GM19025 (cell line): ENCODE results near the gene PRCD.

Source experiments
- ATAC-seq: cut with Tn5 transposase; IDR thresholded peaks from one replicate; pipeline ENCODE4 v1.9.1; 2021; ENCODE audit warnings: mild to moderate bottlenecking, low read depth, moderate library complexity; ENCODE audit not compliant: unreplicated experiment

PRCD gene

DNA sequence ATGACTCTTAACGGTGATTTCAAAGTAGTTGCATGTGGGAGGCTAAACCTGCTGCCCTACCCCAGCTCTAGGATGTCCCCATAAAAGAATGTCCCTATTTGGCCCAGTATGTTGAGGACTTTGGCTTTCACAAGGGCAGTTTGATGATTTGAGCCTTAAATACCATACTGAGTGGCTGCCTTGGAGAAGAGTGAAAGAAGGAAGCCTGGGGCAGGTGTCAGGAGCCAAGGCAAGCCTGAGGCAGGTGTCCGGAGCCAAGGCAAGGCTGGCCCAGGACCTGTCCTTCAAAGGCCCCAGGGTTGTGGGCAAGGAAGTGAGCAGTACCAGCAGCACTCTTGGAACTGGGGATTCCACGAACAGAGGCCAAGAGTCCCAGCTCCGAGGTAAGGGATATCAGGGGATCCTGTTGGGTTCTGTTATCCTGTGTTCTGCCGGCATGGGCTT, 27.2 kb downstream of the PRCD start:
- ATAC-seq: no peak

DNA sequence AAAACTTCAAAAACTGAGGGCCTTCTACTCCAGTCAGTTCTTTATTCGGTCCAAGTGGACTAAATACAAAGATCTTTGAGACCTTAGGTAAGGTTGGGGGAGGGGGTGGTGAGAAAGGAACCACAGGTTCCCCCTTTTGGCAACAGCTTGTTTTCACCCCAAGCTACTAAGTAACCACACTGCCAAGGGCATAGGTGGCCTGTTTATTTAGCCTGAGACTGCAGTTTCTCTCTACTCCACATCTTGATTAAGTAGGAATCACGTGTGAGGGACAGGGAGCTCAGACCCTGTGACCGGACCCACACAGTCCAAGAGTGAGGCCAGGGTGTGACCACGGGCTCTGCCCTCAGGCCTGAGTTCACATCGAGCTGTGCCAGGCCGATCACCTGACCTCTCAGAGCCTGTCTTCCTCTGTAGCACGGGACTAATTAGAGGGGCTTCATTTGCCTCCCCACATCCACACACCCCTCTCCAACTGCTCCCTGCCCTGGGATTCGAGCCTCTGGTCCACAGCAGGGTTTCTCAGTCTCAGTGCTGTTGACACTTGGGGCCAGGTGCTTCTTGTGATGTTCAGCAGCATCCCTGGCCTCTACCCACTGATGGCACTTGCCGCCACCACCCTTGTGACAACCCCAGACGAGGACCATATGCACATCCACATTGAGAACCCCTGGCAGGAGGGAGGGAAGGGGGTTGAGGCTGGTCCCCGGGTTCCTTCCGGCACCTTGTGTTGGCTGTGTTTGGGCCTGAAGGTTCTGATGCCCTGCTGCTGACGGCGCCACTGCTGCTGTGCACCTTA, 28.0 kb downstream of the PRCD start:
- no peak for ATAC-seq

DNA sequence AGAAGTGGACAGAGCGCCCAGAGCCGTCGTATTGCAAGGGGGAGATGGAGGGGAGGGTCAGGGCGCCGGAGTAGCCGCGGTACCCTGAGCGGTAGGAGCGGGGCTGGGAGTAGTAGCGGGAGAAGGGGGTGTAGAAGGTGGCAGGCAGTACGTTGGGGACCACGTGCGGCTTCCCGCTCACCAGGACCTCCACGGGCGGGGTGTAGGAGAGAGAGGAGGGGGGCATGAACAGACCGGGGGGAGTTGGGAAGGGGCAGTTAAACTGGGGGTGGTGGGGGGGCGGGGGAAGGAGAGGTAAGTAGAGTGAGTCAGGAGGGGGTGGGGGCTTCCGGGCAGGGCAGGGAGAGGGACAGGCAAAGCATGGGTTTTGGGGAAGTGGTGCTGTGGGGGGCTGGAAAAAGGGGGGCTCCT, 29.0 kb downstream of the PRCD start:
- no peak for ATAC-seq

DNA sequence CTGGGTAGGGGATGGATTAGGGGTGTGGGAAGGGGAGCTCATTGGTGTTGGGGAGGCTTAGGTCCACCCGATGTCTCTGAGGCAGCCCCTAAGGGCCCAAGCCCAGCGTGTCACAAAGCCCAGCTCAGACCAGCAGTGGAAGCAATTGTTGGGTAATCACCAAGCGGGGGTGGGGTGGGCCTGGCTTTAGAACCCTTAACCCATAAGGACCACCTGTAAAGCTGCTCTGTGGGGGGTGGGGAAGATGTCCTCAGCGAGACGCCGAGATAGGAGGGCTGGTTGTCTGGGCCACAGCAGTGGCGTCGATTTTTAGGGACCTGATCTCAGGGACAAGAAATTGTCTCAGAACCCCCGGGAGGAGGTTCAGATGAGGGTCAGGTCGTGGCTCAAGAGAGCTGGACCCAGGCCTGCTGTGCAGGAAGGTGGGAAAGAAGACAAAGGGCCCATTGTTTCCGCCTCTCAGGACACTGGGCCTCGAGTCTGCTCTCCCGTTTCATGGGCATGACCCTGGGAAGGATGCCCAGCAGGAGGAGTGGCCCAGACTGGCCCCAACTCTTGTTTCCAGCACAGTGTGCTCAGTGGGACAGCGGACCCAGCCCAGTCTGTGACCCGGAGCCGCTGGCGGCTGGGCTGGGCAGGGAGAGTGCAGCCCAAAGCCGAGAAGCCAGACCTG, 29.9 kb downstream of the PRCD start:
- no peak for ATAC-seq

DNA sequence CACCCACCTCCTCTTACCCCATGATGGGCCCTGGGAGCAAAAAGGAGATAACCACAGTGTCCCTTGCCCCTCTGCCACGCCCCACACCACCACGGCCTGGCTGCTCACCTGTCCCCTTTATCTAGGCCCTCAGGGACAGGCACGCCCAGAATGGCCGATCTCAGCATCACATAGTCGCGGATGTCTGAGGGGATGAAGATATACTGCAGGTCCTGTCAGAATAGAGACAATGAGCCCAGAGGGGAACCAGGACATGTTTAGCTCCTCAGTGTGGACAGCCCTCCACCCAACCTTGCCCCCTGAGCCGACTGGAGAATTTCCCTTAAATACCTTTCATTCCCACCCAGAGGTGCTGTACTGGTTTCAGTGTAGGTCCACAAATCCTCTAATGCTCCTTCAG, 30.6 kb downstream of the PRCD start:
- no peak for ATAC-seq

DNA sequence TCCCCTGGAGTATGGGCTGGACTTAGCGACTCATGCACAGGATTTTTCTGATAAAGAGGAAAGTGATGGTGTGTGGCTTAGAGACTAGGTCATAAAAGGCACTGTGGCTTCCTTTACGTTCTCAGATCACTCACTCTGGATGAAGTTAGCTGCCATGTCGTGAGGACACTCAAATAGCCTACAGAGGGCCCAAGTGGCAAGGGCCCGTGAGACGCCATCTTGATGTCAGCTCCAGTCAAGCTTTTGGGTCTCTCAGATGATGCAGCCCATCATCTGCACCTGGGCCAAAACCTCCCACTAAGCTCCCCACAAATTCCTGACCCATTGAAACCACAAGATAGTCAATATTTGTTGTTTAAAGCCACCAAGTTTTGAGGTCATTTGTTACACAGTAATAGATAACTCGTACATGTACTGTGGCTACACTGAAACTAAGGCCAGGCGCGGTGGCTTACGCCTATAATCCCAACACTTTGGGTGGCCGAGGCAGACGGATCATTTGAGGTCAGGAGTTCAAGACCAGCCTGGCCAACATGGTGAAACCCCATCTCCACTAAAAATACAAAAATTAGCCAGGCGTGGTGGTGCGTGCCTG, 31.1 kb downstream of the PRCD start:
- no peak for ATAC-seq

DNA sequence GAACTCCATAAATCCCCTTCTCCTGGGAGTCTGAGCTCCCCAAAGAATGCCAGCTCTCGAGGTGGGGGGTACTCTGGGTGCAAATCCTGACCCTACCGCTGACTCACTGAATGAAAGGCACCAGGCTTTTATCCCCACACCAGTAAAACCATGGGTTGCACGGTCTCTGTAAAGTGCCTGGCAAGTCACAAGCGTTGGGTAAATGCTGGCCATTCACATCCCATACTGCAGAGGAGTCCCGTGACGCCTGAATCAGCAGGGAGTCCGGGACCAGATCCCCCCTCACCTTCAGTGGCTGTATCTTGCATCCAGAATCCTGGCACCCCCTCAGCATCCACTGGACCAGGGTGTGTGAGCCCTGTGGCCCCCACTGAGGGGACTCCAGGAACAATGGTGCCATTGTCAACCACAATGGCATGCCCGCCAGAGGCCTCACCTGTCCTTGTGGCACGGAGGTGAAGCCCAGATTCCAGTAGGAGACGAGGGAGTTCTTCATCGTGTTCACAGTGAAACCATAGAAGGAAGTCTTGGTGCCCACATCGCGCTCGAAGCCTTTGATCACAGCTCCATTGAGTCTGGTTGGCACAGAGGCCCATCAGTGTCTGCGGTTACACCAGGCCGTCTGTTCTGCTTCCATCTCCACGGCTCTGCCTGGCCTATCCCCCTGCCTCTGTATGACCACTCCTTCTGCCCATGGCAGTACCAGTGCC, 32.5 kb downstream of the PRCD start:
- no peak for ATAC-seq

DNA sequence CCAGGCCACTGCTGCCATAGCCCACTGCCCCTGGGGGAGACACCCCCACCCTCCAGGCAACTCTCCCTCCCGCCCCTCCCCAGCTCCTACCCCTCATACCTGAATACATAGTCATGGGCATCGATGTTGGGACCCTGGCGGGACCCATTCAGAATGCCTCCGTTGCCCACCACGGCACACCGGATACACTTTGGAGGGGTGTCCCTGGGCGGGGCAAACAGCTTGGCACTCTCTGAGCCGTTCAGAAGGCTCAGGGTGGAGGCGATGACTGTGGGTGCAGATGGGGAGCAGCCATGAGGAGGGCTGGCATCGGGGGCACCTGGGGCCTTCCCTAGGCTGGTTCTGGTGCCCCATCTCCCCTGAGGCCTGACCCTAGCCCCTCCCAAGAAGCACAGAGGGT, 33.3 kb downstream of the PRCD start:
- ATAC-seq: no peak

DNA sequence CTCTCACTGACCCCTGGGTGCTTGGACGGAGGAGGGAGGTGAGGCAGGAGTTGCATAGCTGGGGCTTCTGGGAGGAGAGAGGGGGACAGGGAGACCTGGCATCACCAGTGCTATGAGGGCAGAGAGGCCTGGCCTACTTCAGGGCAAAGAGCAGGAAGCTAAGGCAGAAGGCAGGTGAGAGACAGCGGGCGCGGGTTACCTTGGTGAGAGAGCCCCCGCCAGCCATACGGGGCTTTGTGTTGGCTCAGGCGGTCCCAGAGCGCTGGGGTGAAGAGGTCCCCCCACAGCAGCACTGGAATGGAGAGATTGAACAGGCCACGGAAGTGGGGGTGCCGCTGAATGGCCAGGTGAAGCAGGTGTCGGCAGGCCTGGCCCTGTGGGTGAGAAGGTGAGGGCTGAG, 34.3 kb downstream of the PRCD start:
- ATAC-seq: no peak

DNA sequence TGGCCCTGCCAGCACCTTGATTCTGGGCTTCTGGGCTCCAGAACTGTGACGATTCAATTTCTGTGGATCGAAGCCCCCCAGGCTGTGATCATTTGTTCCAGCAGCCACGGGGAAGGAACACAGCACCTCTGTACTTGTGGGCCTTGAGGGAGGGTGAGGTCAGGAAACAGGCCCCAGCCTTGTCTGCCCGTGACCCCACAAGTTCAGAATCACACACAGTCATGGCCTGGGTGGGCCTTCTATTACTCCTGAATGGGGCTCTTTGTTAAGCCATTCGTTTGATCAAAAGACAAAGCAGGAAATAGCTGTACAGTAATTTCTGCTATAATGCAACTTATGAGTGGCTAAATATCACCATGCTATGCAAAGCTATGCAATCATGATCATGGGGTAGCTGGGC, 35.7 kb downstream of the PRCD start:
- ATAC-seq: no peak

DNA sequence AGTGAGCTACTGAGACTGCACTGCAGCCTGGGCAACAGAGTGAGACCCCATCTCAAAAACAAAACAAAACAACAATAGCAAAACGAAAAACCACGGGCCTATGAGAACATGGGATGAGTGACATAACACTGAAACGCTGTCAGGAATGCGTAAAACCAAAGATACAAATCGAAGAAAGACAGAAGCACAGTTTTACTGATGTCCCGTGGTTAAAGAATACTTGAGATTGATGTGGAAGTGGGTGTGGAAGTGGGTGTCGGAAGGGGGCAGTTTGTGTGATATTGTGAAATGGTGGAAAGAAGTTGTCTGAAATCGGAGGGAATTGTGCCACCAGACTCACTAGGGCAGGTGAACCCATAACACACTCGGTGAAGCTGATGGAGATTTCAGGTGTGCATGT, 36.3 kb downstream of the PRCD start:
- ATAC-seq: no peak

DNA sequence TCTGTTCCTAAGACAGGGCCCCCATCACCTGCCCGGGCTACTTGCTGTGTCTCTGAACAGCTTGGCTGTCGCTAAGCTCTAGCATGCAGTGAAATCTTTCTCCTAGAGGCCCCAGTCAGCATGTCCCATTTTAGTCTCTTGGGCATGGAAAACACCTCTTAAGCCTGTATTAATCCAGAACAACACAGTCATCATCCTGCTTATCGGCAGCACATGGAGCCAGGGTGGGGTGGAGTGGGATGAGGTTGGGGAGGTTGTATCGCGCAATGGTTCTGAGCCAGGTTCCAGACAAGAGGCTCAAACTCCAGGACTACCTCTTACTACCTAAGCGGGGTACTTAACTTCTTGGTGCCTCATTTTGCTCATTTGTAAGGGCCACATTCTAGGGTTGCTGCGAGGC, 38.0 kb downstream of the PRCD start:
- ATAC-seq: no peak

DNA sequence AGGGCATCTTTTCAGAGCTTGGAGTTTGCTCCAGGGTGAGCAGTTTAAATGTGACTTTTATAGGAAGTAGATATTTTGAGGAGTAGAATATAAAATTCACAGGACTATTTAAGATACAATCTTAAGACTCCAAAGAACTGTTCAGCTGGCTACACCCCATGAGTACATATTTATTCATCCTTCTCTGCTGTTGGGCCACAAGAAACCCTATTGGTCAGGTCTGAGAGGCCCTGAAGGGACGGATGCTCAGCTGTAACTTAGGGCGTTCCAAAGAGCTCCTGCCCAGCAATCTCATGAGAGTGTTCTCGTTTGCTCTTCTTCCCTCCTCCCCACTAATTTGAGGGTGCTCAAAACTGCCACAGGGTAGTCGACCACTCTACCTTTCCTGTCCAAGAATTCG, 38.5 kb downstream of the PRCD start:
- ATAC-seq: no peak

DNA sequence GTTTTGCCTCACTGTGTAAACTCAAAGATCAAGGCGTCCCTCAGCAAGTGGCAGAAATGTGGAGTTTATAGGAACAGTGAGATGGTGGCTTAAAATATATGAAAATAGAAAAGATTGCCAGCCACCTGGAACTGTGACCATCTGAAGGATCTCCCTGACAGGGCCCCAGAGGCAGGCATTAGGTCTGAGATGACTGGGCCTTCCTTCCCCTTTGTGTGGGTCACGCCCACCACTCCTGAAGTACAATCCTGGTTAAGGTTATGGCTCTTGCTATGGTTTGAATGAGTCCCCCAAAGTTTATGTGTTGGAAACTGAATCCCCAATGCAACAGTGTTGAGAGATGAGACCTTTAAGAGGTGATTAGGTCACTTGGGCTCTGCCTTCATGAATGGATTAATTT, 39.4 kb downstream of the PRCD start:
- ATAC-seq: no peak

DNA sequence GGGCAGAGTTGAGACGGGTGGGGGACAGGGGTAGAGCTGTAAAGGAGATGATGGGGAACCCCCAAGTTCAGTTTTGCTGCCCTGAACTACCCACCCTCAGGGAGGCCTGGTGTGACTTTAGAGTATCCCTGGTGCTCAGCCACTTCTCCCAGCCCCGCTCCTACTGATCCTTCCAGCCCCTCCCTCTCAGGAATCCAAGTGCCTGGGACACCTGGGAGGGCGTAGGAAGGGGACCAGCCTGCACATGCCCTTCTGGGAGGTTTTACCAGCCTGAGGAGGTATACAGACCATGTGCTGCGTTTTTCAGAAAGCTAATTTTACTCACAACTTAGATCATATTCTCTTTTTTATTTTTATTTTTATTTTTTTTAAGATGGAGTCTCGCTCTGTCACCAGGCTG, 41.7 kb downstream of the PRCD start:
- no peak for ATAC-seq

DNA sequence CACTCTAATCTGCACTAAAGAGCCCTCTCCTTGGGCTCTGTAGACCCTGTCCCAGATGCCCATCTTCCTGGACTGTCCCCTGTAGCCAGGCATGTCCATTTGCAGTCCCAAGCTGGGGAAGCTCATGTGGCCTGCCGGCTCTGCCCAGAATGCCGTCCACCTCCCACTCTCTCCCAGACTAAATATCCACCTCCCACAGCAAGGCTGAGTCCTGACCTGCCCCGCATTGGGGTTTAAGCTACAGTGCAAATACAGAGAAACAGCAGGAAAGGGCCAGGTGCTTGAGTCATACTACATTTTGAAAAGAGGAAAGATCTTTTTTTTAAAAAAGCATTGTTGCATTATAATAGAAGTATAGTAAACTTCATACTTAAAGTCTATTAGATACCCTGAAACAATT, 42.8 kb downstream of the PRCD start:
- ATAC-seq: no peak

DNA sequence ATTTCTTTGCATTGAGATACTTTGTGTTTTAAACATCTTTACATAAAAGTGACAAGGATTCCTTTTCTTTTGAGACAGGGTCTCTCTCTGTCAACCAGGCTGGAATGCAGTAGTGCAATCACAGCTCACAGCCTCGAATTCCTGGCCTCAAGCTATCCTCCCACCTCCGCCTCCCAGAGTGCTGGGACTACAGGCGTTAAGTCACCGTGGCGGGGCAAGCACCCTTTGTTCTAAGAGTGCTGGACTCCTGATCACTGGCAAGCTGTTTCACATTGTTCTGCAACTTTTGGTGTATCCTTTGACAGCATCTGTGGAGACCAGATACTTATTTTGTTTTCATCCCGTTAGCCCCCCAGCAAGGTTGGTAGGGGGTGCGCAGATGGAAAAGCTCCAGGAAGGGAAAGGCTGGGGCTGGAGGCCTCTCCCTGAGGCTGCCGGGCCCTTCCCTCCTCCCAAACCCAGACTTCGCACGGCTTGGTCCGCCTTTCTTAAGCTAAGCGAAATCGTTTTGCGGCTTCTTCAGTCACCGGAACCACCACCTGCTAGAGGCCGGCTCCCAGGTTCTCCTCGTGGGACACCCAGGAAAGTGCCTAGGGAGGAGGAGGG, 44.7 kb downstream of the PRCD start:
- no peak for ATAC-seq

DNA sequence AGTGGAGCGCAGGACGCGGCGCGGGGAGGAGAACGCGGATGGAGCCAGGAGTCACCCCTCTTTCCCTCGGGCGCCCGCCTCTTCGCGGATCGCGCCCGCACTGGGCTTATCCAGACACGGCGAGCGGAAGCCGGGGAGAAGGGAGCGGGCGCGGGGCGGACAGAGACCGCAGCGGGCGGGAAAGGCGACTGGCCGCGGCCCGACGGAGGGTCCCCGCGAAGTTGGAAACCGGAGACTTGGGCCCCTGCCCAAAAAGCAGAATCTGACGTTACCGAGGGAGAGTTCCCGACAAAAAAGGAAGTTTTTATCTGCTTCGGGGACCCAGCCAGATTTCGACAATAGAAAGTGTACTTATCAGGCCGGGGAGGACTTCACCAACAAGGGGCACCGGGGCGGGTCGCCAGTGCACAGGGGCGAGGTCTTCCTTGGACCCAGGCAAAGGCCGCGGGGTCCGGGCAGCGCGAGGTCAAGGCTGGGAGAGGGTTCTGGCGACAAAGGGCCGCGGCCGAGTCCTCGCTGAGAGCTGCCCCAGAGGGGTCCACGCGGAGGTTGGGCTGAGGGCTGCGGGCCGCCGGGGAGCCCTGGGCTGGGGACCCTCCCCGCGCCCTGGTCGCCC, 45.3 kb downstream of the PRCD start:
- no peak for ATAC-seq

DNA sequence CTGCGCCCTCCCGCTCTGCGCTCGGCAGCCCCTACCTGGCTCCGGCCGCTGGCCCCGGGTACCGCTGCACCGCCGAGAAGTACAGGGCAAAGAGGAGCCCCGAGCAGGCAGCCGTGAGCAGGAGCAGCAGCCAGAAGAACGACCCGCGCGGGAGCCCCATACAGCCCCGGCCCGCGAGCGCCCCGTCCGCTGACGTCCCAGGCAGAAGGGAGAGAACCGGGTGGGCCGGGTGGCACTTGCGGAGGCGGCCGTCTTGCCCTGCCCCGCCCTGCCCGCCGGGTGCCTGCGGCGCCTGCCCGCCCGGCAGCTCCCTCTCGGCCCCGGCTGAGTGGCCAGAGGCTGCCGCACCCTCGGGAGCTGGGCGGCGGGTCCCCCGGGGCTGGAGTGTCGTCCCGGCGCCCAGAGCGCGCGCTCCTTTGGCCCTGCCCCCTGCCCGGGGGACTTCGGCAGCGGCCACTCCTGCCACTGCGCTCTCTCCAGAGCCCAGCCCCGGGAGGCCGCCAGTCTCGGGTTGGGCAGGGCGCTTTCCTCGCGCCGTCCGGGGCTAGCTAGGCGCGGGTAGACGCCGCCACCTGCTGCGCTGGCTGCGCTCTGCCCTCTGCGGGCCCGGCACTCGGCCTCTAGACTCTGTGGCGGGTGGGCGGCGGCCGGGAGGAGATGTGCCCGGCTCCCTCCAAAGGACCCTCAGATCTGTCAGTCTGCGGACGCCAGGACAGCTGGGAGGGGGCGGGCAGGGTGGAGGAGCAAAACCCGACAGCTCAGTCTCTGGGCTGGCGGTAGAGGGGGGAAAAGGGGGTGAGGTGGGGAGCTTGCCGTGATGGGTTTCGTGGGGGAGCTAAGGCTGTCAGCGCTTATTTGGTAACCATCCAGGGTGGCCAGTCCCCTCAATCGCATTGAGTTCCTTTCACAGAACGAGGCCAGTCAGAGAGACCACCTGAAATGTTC, 46.1 kb downstream of the PRCD start, which contains the start of gene ST6GALNAC2:
Gene ST6GALNAC2, minus strand, starts transcription at position 212 of the 945 bp plus-strand sequence. Its CDS starts 52 bp downstream, at position 160.
- no peak for ATAC-seq
